HG02943 (cell line): ENCODE data around the gene SYNPO2.
"Not testable (repeated sequence)": the region's sequence is repeated elsewhere in the genome, so short reads cannot be mapped to it uniquely, and the experiment has no call there.

Experiments used
- ATAC-seq: cut with Tn5 transposase; IDR thresholded peaks from one replicate; pipeline ENCODE4 v1.9.1; 2021; ENCODE audit warnings: mild to moderate bottlenecking, low read depth, moderate library complexity; ENCODE audit not compliant: unreplicated experiment

Gene SYNPO2

GRCh38 chr4:118992149-118992548 is 103.5 kb downstream of the SYNPO2 start:
- ATAC-seq, result no peak

- no peak for ATAC-seq
Observed at GRCh38 chr4:118993333-118993732, 104.7 kb downstream of the SYNPO2 start.

- no peak for ATAC-seq
Observed at GRCh38 chr4:118994030-118994429, 105.4 kb downstream of the SYNPO2 start.

GRCh38 chr4:118995693-118996391 is 107.2 kb downstream of the SYNPO2 start:
- no peak for ATAC-seq

GRCh38 chr4:118997601-118998000 is 108.9 kb downstream of the SYNPO2 start:
- ATAC-seq, result no peak

GRCh38 chr4:118999919-119000318 is 111.3 kb downstream of the SYNPO2 start:
- ATAC-seq, result no peak

GRCh38 chr4:119000400-119000799 is 111.7 kb downstream of the SYNPO2 start:
- ATAC-seq, result no peak

- ATAC-seq, result no peak
Observed at GRCh38 chr4:119002476-119002875, 113.8 kb downstream of the SYNPO2 start.

- ATAC-seq, result not testable (repeated sequence)
Observed at GRCh38 chr4:119003001-119003400, 114.3 kb downstream of the SYNPO2 start.

GRCh38 chr4:119005928-119006460 is 117.3 kb downstream of the SYNPO2 start:
- ATAC-seq, result no peak

- ATAC-seq, result no peak
Observed at GRCh38 chr4:119008761-119009160, 120.1 kb downstream of the SYNPO2 start.

- not testable (repeated sequence) for ATAC-seq
Observed at GRCh38 chr4:119010221-119010620, 121.6 kb downstream of the SYNPO2 start.

- ATAC-seq, result no peak
Observed at GRCh38 chr4:119010909-119011606, 122.4 kb downstream of the SYNPO2 start.

- ATAC-seq, result no peak
Observed at GRCh38 chr4:119011607-119011988, 122.9 kb downstream of the SYNPO2 start.

GRCh38 chr4:119014658-119015057 is 126.0 kb downstream of the SYNPO2 start:
- ATAC-seq, result no peak

- ATAC-seq, result no peak
Observed at GRCh38 chr4:119016636-119017035, 128.0 kb downstream of the SYNPO2 start.

GRCh38 chr4:119017636-119018035 is 129.0 kb downstream of the SYNPO2 start:
- no peak for ATAC-seq

GRCh38 chr4:119020158-119020557 is 131.5 kb downstream of the SYNPO2 start:
- no peak for ATAC-seq

- ATAC-seq, result not testable (repeated sequence)
Observed at GRCh38 chr4:119022520-119022919, 133.9 kb downstream of the SYNPO2 start.

GRCh38 chr4:119024102-119024501 is 135.4 kb downstream of the SYNPO2 start:
- no peak for ATAC-seq

GRCh38 chr4:119025420-119025819 is 136.8 kb downstream of the SYNPO2 start:
- ATAC-seq, result no peak
